Kidney glomerular epithelial cell (primary cell): ENCODE results near the gene PPM1L.
"Not testable (repeated sequence)": the region's sequence is repeated elsewhere in the genome, so short reads cannot be mapped to it uniquely, and the experiment has no call there.

Experiments
- DNase-seq: peaks from one replicate; lab custom pipeline; 2025; lab: John Stamatoyannopoulos, UW

Gene PPM1L

GRCh38 chr3:160755776-160756304 lies at the start of gene PPM1L:
PPM1L (plus strand) TSS chr3:160756231.
- DNase-seq: peak; percentile 62

GRCh38 chr3:160707187-160707794 lies 48.7 kb upstream of the PPM1L start:
- DNase-seq: peak; percentile 23

GRCh38 chr3:160709477-160710182 lies 46.4 kb upstream of the PPM1L start:
- no peak for DNase-seq

- DNase-seq: not testable (repeated sequence)
These were observed 42.9 kb upstream of the PPM1L start for GRCh38 chr3:160713144-160713543.

GRCh38 chr3:160719710-160720109 lies 36.3 kb upstream of the PPM1L start:
- DNase-seq: no peak

GRCh38 chr3:160720123-160720746 lies 35.8 kb upstream of the PPM1L start:
- no peak for DNase-seq

GRCh38 chr3:160722331-160722730 lies 33.7 kb upstream of the PPM1L start:
- no peak for DNase-seq

GRCh38 chr3:160725338-160725737 lies 30.7 kb upstream of the PPM1L start:
- DNase-seq: no peak

GRCh38 chr3:160735826-160736225 lies 20.2 kb upstream of the PPM1L start:
- no peak for DNase-seq

- DNase-seq: no peak
These were observed 18.0 kb upstream of the PPM1L start for GRCh38 chr3:160738048-160738447.

GRCh38 chr3:160739079-160739478 lies 17.0 kb upstream of the PPM1L start:
- DNase-seq: no peak

- no peak for DNase-seq
These were observed 9.1 kb upstream of the PPM1L start for GRCh38 chr3:160746976-160747375.

- no peak for DNase-seq
These were observed 8.6 kb upstream of the PPM1L start for GRCh38 chr3:160747422-160747821.

- DNase-seq: no peak
These were observed 7.8 kb upstream of the PPM1L start for GRCh38 chr3:160748231-160748630.

GRCh38 chr3:160748787-160749186 lies 7.2 kb upstream of the PPM1L start:
- DNase-seq: no peak

GRCh38 chr3:160753953-160754352 lies 2.1 kb upstream of the PPM1L start:
- DNase-seq: no peak

GRCh38 chr3:160754371-160754854 lies 1.6 kb upstream of the PPM1L start:
- DNase-seq: peak; percentile 27

GRCh38 chr3:160754855-160755747 lies 930 bp upstream of the PPM1L start:
- peak; percentile 84 for DNase-seq

- DNase-seq: no peak
These were observed 1.4 kb downstream of the PPM1L start for GRCh38 chr3:160757233-160758106.

GRCh38 chr3:160758929-160759577 lies 3.0 kb downstream of the PPM1L start:
- DNase-seq: no peak
